Measurements from ENCODE around the gene TSHB. TPM values are rescaled to one million over a fixed set of nuclear protein-coding genes. Genes with fewer than 3 reads are reported as not detected.

The TSHB gene
- polyA plus RNA-seq, 3 donors = not detected

GRCh38 chr1:115082949-115083348 lies 53.3 kb downstream of the TSHB start:
- 100% methylated on average over 4 of the region's 6 CpGs for WGBS (ENCODE audit: insufficient coverage)
- intact Hi-C loops (cut with micrococcal nuclease) = no loop called here
- Mint-ChIP-seq H3K4me1 (peaks cover 14% of the 10 kb centered on the region), H3K27ac (no peak overlapping the region), H3K36me3 (peaks cover 6 to 8% of the 10 kb centered on the region in 2 donors), H3K4me3 (no peak overlapping the region), H3K27me3 (ENCODE audit: low read depth in 3 of 3) (peaks cover 0 to 7% (median 1%) of the 10 kb centered on the region in 3 donors), H3K9me3 (no peaks in the 10 kb centered on the region)
- Histone ChIP-seq H3K4me2 (replicated peaks; ENCODE audit: extremely low read depth, low read length, poor library complexity, severe bottlenecking) (no peak overlapping the region), H3K9ac (ENCODE audit: insufficient read depth, low read length, poor library complexity, severe bottlenecking) (no peak overlapping the region), H4K20me1 (ENCODE audit: insufficient read depth, low read length) (no peaks in the 10 kb centered on the region), H3K27ac (ENCODE audit: low read depth in 1 of 2, low read length in 2 of 2) (no peak overlapping the region), H3K4me3 (replicated peaks in 1 of 3; ENCODE audit: low read depth in 2 of 3, low read length in 3 of 3) (no peak overlapping the region), H3K9me3 (replicated peaks in 1 of 2; ENCODE audit: control insufficient read depth in 1 of 2, insufficient read depth in 1 of 2, low read length in 2 of 2) (no peaks in the 10 kb centered on the region), H3K79me2 (ENCODE audit: insufficient read depth, low read length) (no peaks in the 10 kb centered on the region), H2AFZ (ENCODE audit: insufficient read depth, low read depth, low read length, poor library complexity, severe bottlenecking) (no peak overlapping the region), H3K27me3 (ENCODE audit: control insufficient read depth in 2 of 2, insufficient read depth in 2 of 2, low read length in 2 of 2) (no peaks in the 10 kb centered on the region), H3K36me3 (replicated peaks in 1 of 2; ENCODE audit: control insufficient read depth in 1 of 2, insufficient read depth in 2 of 2, low read length in 2 of 2) (no peaks in the 10 kb centered on the region), H3K4me1 (ENCODE audit: control insufficient read depth in 1 of 2, insufficient read depth in 2 of 2, low read length in 2 of 2) (peaks cover 0 to 3% of the 10 kb centered on the region in 2 donors)
- no peak for TF ChIP-seq CTCF (IDR thresholded peaks at IDR 0.05)
- DNase-seq = no peak

Other genes starting within 250 kb of the TSHB start
- gene SIKE1, start 249.1 kb upstream of the TSHB start, polyA plus RNA-seq = 10 to 100 TPM; 15.2 to 30.4 (median 26.9) TPM
- not detected for gene SYCP1, start 175.0 kb upstream of the TSHB start, polyA plus RNA-seq
- gene TSPAN2, start 59.7 kb downstream of the TSHB start, polyA plus RNA-seq = 10 to 100 TPM in 2 of 3 donors, 1 to 10 TPM in 1; 3.5 to 20.6 (median 16.7) TPM